GM12874 (cell line): ENCODE measurements around the gene PGM2L1.

Experiments
- CTCF ChIP-seq: IDR thresholded peaks from 2 replicates; pipeline ENCODE4 v1.5.1; 2011; ENCODE audit warnings: low read depth, mild to moderate bottlenecking, control low read depth, low read length, moderate library complexity; ENCODE audit not compliant: insufficient read depth

PGM2L1 gene

DNA sequence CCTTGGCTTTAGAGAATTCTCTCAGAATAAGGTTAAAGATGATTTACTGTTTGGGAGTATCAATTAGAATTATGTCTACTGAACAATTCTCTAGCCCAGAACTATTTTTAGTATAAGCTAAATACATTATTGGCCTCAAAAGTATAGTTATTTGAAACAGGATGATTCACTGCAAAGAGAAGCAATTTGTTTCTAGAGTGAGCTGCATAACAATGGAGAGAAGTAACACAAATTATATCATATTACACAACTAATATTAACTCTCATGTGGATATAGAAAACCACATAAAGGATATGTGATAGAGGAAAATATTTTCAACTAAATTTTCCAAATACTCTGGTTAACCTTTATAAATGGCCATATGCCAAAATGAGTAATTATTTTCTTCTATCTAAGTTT is 24.9 kb downstream of the PGM2L1 start:
- no peak for TF ChIP-seq CTCF

- no peak for TF ChIP-seq CTCF
Observed at GRCh38 chr11:74371269-74372052, 26.8 kb downstream of the PGM2L1 start.

GRCh38 chr11:74370123-74370522 is 28.1 kb downstream of the PGM2L1 start:
- TF ChIP-seq CTCF: no peak

DNA sequence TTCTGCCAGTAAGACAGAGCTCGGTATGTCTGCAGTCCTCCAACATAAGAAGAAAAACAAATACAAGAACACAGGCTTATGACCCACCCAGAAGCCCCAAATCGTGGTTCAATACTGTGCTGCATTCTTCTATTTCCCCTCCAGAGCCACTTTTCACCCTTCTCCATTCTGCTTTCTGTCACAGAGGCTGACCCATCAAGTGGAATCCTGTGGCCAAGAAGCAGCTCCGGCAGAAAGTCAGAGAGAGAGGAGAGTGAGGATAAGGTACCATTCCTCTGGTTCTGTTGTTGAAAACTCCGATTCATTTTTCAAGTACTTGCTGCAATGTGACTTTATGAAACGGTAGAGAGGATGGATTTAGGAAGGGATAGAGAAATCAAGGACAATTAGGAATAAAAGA is 30.4 kb downstream of the PGM2L1 start:
- TF ChIP-seq CTCF: no peak

DNA sequence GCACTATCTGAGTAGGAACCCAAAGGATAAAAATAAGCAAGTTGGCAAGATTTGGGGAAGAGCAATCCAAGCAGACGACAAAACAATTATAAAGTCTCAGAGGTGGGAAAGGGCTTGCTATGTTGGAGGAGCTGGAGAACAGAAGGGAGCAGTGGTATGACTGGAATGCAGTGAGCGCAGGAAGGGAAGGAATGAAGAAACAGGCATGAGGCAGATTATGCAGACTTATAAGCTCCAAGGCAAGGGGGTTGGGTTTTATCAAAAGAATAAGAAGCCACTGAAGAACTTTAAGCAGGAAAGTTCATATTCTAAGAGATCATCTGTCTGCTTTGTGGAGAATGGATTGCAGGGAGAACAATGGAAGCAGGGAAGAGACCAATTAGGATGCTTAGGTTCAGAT is 31.7 kb downstream of the PGM2L1 start:
- TF ChIP-seq CTCF: no peak

DNA sequence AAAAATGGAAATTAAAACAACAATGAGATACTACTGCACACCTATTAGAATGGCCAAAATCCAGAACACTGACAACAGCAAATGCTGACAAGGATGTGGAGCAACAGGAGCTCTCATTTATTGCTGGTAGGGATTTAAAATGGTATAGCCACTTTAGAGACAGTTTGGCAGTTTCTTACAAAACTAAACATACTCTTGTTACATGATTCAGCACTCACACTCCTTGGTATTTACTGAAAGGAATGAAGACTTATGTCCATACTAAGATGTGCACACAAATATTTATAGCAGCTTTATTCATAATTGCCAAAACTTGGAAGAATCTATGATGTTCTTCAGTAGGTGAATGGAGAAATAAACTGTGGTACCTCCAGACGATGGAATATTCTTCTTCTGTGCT is 40.8 kb downstream of the PGM2L1 start:
- TF ChIP-seq CTCF: no peak

DNA sequence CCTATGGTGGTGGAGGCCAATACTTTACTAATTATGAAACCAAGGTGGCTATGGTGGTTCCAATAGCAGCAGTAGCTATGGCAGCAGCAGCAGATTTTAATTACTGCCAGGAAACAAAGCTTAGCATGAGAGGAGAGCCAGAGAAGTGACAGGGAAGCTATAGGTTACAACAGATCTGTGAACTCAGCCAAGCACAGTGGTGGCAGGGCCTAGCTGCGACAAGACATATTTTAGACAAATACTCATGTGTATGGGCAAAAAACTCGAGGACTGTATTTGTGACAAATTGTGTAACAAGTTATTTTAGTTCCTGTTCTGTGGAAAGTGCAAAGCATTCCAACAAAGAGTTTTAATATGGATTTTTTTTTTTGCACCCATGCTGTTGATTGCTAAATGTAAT is 42.6 kb downstream of the PGM2L1 start:
- no peak for TF ChIP-seq CTCF
